ENCODE data around the gene UNC5B.

Gene UNC5B

GRCh38 chr10:71239946-71240795, 27.8 kb downstream of the UNC5B start:
- DNase-seq (ENCODE audit: low spot score) = no peak

GRCh38 chr10:71241114-71241829, 28.9 kb downstream of the UNC5B start:
- no peak for DNase-seq (ENCODE audit: low spot score)

- no peak for DNase-seq (ENCODE audit: low spot score)
These were observed 29.7 kb downstream of the UNC5B start for GRCh38 chr10:71241830-71242621.

- DNase-seq (ENCODE audit: low spot score) = no peak
These were observed 30.2 kb downstream of the UNC5B start for GRCh38 chr10:71242622-71243009.

GRCh38 chr10:71243756-71244395, 31.5 kb downstream of the UNC5B start:
- DNase-seq (ENCODE audit: low spot score) = no peak

- DNase-seq (ENCODE audit: low spot score) = no peak
These were observed 32.4 kb downstream of the UNC5B start for GRCh38 chr10:71244431-71245419.

- DNase-seq (ENCODE audit: low spot score) = no peak
These were observed 33.3 kb downstream of the UNC5B start for GRCh38 chr10:71245420-71246325.

GRCh38 chr10:71246591-71247413, 34.4 kb downstream of the UNC5B start:
- DNase-seq (ENCODE audit: low spot score) = no peak

- DNase-seq (ENCODE audit: low spot score) = no peak
These were observed 35.0 kb downstream of the UNC5B start for GRCh38 chr10:71247414-71247705.

- DNase-seq (ENCODE audit: low spot score) = no peak
These were observed 35.4 kb downstream of the UNC5B start for GRCh38 chr10:71247804-71248203.

GRCh38 chr10:71248210-71248609, 35.8 kb downstream of the UNC5B start:
- no peak for DNase-seq (ENCODE audit: low spot score)

GRCh38 chr10:71249996-71250395, 37.6 kb downstream of the UNC5B start:
- no peak for DNase-seq (ENCODE audit: low spot score)

GRCh38 chr10:71250405-71250804, 38.0 kb downstream of the UNC5B start:
- DNase-seq (ENCODE audit: low spot score) = no peak

GRCh38 chr10:71250842-71251241, 38.5 kb downstream of the UNC5B start:
- DNase-seq (ENCODE audit: low spot score) = no peak

GRCh38 chr10:71251319-71251718, 38.9 kb downstream of the UNC5B start:
- DNase-seq (ENCODE audit: low spot score) = no peak

- DNase-seq (ENCODE audit: low spot score) = no peak
These were observed 39.9 kb downstream of the UNC5B start for GRCh38 chr10:71252220-71252619.

GRCh38 chr10:71253981-71254818, 41.8 kb downstream of the UNC5B start:
- no peak for DNase-seq (ENCODE audit: low spot score)
